ENCODE measurements around the gene FGR. TPM values are rescaled to one million over a fixed set of nuclear protein-coding genes. Genes with fewer than 3 reads are reported as not detected.
A peak's percentile ranks its signal among the peaks of the same experiment; 100 is the strongest.

Gene FGR
- polyA plus RNA-seq, 12 donors, result 0.96 to 8.5 (median 1.9) TPM; not detected in 2

GRCh38 chr1:27616441-27616840, 18.5 kb downstream of the FGR start:
- no peak for DNase-seq

- no peak for DNase-seq
Observed at GRCh38 chr1:27615346-27616192, 19.4 kb downstream of the FGR start.

- no peak for DNase-seq
Observed at GRCh38 chr1:27614625-27615344, 20.2 kb downstream of the FGR start.

DNA sequence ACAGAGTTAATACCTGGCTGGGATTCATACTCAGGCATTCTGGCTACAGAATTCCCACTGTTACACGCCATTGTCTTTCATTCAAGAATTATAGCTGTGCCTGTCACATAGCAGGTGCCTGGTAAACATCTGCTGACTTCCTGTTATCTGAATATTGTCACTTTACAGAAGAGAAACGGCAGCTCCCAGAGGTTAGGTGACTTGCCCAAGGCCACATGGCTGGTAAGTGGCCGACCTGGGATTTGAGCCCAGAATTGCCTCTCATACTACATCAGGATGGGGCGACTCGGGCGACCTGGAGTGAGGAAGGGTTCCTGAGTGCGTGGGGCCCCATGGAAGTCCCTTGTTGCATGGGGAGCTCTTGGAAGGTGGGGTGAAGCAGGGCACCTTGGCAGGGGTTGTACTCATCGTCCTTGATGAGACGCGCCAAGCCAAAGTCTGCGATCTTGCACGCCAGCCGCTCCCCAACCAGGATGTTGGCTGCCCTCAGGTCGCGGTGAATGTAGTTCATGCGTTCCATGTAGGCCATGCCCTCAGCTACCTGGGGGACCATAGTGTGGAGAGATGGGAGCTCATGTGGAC, 20.9 kb downstream of the FGR start:
- no peak for DNase-seq

GRCh38 chr1:27612718-27613117, 22.3 kb downstream of the FGR start:
- DNase-seq, result no peak

DNA sequence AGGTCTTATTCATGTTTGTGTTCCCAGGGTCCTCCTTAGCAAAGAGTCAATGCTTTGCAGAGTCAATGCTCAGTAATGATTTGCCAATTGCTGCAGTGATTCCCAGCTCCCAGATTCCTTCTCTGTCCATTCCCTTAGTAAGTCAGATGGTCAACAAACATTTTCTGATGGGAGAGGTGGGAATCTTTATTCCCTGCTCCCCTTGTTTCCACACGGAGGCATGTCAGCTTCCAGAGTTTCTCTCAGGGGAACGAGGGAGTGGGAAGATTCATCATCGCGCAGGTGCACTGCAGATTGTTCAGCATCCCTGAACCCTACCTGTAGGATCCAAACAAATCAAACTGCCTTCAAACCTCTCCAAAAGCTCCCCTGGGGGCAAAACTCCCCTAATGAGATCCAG, 23.5 kb downstream of the FGR start:
- DNase-seq, result no peak

GRCh38 chr1:27609618-27610240, 25.3 kb downstream of the FGR start:
- no peak for DNase-seq

DNA sequence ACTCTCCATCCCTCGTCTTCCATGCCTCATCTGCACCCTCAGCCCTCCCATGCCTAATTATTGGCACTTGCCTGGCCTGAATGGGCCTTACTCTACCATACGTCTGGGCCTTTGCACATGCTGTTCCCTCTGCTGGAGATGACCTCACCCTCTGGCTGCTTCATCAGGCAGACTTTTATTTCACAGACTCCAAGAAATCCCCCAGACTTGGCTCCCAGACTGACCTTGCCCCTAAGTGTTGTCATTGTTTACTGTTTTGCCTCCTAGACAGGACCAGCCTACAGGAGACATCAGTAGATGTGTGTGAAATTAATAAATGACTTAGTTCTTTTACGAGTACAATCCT, 25.8 kb downstream of the FGR start:
- DNase-seq, result no peak

DNA sequence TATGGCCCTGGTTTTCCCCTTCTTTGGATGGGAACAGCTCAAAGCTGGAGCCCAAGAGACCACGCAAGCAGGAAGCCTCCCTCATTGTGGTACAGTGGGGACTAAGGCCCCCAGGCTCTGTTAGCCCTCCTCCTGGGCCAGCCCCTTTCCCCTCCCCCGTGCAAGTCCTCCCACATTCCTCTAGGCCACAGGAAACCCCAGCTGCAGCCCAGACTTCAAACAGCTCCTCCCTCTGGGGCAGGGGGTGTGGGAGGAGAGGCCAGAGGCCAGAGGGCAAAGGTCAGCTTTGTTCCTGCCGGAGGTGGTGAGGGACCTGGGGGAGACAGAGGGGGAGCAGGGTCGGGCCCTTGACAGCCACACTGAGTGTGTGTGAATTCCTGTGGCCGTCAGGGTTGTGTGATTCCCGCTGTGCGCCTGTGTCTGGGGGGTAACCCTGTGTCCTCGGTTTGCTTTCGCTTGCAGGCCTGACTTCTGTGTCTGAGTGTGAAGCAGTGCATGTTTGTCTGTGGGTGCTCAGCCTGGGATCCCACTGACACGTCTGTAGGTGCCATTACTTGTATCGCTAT, 27.7 kb downstream of the FGR start:
- no peak for DNase-seq

DNA sequence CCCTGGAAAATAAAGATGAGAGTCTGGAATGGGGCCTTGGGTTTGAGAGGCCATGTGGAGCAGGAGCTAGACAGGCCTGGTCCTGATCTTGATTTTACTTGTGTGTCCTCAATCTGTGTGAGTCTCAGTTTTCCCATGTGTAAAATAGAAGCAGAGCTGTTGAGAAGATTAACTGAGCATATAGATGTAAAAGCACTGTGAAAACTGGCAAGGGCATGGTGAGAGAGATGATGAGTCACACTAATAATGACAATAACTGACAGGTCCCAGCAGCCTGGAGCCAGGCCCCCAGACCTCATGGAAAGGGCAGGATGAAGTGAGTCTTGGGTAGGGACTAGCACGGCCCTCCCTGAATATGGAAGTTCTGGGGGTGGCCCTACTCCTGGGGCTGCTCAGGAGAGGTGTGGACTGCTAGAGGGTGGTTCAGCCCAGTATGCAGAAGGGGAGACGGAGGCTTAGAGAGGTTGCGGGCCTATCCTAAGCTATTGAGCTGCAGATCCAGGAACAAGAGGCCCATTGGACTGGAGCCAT, 28.2 kb downstream of the FGR start:
- DNase-seq, result no peak

DNA sequence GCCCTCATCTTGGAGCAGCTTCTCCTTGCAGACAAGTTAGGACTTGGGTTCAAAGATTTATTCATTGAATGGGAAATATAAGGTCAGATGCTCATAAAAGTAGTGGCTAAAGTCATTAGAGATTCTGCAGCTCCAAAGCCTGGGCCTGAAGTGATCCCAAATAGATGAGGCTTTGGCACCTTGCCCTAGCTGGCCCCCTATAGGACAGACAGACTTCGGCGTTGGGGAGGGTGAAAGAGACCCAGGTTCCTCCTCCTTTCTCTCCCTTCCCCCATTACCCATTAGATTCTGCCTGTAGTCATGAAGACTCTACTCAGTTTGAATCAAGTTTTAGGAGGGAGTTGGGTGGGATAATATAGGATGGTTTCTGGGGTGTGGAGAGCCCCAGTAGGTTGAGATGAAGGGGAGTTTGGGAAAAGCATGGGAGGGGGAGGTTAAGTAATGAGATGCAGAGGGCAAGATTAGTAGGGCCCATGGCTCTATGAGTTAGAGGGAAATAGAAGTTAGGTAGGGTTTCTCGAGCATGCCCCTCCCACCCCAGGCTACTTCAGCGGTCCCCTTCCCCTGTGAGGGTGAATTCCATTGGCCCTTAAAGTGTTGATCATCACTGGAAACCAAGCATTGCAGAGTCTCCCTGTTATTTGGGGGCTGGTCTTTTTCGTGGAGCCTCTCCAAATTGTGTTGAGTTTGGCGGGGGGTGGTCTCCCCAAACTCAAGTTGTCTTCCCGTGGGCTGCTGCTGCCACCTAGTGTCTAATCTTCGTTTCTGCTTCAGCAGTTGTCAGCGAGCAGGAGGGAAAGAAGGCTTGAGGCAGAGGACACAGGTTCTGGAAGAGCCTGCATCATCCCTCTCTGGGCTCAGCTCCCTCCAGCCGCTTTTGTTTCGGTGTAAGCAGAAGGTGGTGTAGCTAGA, 28.9 kb downstream of the FGR start:
- no peak for DNase-seq

DNA sequence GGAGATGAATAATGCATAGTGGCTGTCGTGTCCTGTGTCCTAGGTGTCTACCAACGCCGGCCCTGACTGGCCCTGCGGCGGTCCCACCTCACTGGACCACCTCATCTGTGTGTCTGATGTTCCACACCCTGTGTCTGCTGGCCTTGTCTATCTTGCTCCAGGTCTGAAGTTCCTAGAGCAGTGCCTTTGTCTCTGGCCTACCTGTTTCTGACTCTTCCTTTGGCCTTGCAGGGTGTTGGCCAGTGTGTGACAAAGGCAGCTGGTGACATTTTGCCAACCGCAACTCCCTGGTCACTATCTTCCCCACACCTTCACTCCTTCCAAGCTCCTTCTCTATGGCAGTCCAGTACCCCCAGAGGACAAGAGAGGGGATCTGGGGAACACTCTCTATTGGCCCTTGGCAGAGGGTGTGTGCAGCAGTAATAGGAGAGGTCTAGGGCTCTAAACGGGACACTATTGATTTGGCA, 29.7 kb downstream of the FGR start:
- DNase-seq, result no peak

DNA sequence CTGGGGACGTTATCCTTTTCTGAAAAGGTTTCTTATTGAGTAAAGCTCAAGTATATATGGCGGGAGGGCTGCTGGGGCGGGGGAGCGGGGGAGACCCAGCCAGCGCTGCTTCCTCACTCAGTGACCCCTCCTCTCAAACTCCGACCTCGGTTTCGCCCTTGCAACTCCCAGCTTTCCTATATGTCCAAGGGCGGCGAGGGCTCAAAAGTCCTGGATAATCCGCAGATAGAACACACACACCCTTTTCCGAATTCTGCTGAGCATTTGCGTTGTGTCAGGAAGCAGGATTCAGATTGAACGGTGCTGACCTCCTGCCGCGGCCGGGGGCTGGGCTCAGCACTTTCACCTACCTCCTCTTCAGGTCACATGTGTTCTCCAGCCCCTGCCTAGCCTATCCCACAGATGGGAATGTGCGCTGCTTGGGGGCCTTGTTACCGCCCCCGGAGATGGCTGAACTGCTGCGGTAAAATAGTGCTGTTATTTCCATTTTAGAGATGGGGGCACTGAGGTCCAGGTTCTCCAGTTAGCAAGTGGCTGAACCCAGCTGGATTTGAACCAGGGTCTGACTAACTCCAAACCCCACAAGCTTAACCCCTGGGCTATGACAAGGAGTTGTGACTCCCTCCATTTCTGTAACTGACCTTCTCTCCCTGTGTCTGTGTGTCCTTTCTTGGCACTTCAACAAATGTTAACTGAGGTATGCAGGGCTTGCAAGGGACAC, 30.2 kb downstream of the FGR start:
- DNase-seq, result no peak

- peak; percentile 90 for DNase-seq
Observed at GRCh38 chr1:27603681-27604578, 31.1 kb downstream of the FGR start, which contains the start of gene AHDC1. Gene AHDC1, minus strand, starts transcription at chr1:27604144. Its CDS starts 52,029 bp downstream, at chr1:27552115.

GRCh38 chr1:27603309-27603680, 31.7 kb downstream of the FGR start:
- DNase-seq, result no peak

GRCh38 chr1:27602462-27603308, 32.3 kb downstream of the FGR start:
- no peak for DNase-seq

DNA sequence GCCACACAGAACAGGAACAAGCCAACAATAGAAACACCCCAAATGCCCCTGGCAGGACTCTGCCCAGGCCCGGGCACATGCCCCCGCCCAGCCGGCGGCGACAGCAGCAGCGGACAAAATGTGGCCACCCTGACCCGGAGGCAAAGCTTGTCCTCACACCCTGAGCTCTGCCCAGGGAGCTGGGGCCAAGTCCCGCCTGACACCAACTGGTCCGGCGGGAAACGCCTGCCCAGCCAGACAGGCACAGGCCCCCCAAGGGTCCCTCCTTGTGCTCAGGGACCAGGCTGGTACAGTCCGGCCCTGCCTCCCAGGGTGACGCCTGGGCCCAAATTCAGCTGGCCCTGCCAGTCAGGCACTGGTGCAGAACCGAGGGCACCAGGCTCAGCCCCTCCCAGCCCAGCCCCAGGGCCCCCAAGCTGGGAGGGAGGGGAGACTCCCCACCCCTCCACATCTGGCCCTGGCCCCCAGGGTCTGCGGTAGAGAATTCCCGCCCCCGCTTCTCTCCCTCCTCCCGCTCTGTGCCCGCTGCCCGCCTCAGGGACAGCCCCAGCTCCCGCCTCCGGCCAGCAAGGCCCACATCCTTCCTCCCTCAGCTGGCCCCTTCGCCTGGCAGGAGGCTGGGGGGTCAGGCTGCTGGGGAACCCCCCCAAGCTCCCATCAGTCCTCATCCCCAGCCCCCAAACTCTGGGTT, 33.1 kb downstream of the FGR start:
- no peak for DNase-seq
